HG03439 (cell line): ENCODE results near the gene STS.
"Not testable (repeated sequence)": the region's sequence is repeated elsewhere in the genome, so short reads cannot be mapped to it uniquely, and the experiment has no call there.

Experiments
- ATAC-seq: cut with Tn5 transposase; IDR thresholded peaks from one replicate; pipeline ENCODE4 v1.9.1; 2021; ENCODE audit warnings: mild to moderate bottlenecking, moderate library complexity; ENCODE audit not compliant: unreplicated experiment

STS gene

DNA sequence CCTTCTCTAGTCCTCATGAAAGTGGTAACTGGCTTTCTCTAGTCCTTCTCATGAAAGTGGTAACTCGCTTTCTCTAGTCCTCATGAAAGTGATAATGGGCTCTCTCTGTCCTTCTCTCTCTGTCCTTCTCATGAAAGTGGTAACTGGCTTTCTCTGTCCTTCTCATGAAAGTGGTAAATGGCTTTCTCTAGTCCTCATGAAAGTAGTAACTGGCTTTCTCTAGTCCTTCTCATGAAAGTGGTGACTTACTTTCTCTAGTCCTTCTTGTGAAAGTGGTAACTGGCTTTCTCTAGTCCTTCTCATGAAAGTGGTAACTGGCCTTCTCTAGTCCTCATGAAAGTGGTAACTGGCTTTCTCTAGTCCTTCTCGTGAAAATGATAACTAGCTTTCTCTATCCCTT lies 31.3 kb downstream of the STS start:
- not testable (repeated sequence) for ATAC-seq

- ATAC-seq: no peak
These were observed 31.9 kb downstream of the STS start for GRCh38 chrX:7179446-7179845.

- ATAC-seq: no peak
These were observed 37.3 kb downstream of the STS start for GRCh38 chrX:7184816-7185215.

DNA sequence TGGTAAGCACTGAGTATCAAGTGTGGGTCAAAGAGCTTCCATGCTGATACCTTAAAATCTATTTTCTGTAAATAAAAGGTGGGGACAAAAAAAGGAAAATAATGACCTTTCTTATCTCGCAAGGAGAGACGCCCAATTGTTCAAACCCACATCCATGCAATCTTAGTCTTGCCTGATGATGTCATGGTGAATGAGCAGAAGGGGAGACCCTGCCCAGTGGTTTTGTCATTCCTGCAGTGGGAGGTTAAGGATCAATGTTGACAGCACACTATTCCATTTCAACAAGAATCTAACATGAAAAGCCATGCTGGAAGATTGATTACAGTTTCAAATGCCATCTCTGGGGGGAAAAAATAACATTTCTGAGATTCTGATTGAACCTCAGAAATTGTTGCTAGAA lies 41.2 kb downstream of the STS start:
- ATAC-seq: no peak

GRCh38 chrX:7190157-7190556 lies 42.6 kb downstream of the STS start:
- no peak for ATAC-seq

DNA sequence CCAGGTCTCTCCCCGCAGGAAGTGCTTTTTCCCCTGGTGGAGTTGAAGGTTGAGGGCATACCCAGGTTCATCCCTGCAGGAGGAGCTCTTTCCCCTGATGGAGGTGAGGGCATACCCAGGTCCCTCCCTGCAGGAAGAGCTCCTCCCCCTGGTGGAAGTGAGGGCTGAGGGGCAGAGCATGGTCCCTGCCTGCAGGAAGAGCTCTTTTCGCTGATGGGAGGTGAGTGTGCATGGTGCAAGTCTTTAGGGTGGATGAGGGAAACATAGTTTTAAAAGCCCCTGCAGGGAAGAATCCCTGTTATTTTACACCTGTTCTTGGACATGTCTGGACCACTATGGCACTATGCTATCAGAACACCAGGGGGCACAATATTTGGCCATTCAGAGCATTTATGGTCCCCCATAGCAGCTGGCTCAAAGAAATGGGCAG lies 44.2 kb downstream of the STS start:
- no peak for ATAC-seq

- no peak for ATAC-seq
These were observed 45.4 kb downstream of the STS start for GRCh38 chrX:7192871-7193270.

- ATAC-seq: no peak
These were observed 47.1 kb downstream of the STS start for GRCh38 chrX:7194606-7195005.
